SU-DHL-6 (cell line): ENCODE data around the gene AGXT.

ENCODE experiments used
- CTCF ChIP-seq: fragments of 200-600 bp; sonication (generic); IDR thresholded peaks from one replicate; pipeline ENCODE4 v1.5.1; 2017; ENCODE audit warnings: antibody characterized with exemption, mild to moderate bottlenecking, low read length, moderate library complexity; ENCODE audit not compliant: insufficient read depth, poor library complexity, severe bottlenecking
- EZH2phosphoT487 ChIP-seq: fragments of 200-600 bp; sonication (generic), shearing (Covaris generic); conservative IDR thresholded peaks from 2 replicates; pipeline ENCODE4 v1.6.1; 2018; ENCODE audit warnings: mild to moderate bottlenecking, antibody characterized with exemption, low read length, moderate library complexity, mixed read lengths

DNA sequence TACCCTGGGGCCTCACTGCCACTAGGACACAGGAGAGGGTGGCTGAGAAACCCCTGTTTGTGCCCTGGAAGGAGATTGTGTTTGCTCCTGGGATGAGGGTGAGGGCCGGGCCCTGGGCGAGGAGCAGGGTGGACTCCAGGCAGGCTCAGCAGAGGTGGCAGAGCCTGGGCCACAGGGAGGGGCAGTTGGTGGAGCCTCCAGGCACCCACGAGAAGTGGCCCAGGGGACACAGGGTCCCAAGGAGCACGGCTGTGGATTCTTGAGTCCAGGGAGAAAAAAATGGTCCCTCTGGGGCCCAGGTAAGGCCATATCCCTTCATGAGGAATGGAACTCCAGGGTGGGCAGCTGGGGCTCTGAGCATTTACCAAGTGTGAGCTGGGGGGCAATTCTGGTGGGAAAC, 19.0 kb downstream of the AGXT start:
- TF ChIP-seq CTCF (no peak), EZH2phosphoT487 (no peak)
